Measurements from ENCODE around the gene PITX2.

The PITX2 gene

DNA sequence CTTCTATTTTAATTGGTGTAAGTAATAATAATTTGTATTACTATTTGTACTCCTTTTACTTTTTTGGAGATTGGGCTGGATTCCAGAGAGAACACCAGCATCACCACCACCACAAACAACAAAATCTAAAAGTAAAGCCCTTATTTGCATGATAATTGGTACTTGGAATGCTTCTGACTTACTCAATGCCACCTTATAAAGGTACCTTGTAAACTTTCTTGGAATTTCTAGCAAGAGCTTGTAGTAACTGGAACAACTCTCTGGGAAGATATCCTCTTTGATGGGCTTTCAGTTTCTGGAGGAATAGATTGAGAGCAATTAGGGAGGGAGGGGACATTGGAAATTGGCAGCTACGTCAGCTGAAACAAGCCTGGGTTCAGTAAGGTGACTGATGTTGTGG lies 20.2 kb upstream of the PITX2 start:
- TF ChIP-seq, protein P1, sequence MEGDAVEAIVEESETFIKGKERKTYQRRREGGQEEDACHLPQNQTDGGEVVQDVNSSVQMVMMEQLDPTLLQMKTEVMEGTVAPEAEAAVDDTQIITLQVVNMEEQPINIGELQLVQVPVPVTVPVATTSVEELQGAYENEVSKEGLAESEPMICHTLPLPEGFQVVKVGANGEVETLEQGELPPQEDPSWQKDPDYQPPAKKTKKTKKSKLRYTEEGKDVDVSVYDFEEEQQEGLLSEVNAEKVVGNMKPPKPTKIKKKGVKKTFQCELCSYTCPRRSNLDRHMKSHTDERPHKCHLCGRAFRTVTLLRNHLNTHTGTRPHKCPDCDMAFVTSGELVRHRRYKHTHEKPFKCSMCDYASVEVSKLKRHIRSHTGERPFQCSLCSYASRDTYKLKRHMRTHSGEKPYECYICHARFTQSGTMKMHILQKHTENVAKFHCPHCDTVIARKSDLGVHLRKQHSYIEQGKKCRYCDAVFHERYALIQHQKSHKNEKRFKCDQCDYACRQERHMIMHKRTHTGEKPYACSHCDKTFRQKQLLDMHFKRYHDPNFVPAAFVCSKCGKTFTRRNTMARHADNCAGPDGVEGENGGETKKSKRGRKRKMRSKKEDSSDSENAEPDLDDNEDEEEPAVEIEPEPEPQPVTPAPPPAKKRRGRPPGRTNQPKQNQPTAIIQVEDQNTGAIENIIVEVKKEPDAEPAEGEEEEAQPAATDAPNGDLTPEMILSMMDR (IDR thresholded peaks at IDR 0.05; ENCODE audit: low read depth, low read length, missing control alignments) = no peak
- DNase-seq (ENCODE audit: low read depth) = no peak
- H3K4me3 ChIP-seq (ENCODE audit: low read depth, low read length) = no peak overlapping the region

DNA sequence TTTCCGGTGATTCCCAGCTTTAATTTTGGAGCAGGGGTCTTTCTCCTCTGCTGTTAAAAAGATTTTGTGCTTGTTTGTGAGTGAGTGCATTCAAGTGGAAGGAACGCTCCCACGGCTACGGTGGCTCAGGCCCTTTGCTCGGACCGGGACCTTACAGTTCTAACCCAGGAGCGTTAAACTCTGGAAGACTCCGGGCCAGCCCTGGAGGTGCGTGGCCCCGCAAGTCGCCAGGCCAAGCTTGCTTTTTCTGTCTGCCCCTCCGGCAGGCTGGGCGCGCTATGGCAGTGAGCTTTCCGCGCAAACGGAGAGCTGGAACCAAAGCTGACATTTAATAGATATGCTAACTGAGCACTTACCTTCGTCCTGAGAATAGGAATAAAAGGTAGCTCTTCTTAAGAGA lies 18.3 kb upstream of the PITX2 start:
- TF ChIP-seq, protein P1 (IDR thresholded peaks at IDR 0.05; ENCODE audit: low read depth, low read length, missing control alignments) = no peak
- no peak overlapping the region for H3K4me3 ChIP-seq (ENCODE audit: low read depth, low read length)
- DNase-seq (ENCODE audit: low read depth) = no peak

DNA sequence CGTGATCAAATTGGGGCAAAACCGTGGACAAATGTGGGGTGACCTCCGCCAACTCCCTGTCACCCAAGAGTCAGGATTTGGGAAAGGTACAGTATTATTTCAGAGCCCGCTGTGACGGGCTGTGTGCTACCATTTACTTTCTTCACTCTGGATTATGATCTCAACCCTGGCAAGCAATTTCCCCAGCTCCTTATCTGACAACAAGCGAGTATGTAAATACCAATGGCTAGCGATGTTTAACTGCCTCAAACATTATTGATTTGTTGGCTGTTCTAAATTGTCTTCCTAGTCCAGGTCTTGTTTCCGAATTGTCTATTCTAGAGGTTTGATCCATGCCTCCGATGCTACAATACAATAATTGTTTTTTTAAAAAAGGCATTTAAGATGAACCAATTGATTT lies 17.7 kb upstream of the PITX2 start:
- TF ChIP-seq, protein P1 (IDR thresholded peaks at IDR 0.05; ENCODE audit: low read depth, low read length, missing control alignments) = no peak
- no peak for DNase-seq (ENCODE audit: low read depth)
- no peak overlapping the region for H3K4me3 ChIP-seq (ENCODE audit: low read depth, low read length)

DNA sequence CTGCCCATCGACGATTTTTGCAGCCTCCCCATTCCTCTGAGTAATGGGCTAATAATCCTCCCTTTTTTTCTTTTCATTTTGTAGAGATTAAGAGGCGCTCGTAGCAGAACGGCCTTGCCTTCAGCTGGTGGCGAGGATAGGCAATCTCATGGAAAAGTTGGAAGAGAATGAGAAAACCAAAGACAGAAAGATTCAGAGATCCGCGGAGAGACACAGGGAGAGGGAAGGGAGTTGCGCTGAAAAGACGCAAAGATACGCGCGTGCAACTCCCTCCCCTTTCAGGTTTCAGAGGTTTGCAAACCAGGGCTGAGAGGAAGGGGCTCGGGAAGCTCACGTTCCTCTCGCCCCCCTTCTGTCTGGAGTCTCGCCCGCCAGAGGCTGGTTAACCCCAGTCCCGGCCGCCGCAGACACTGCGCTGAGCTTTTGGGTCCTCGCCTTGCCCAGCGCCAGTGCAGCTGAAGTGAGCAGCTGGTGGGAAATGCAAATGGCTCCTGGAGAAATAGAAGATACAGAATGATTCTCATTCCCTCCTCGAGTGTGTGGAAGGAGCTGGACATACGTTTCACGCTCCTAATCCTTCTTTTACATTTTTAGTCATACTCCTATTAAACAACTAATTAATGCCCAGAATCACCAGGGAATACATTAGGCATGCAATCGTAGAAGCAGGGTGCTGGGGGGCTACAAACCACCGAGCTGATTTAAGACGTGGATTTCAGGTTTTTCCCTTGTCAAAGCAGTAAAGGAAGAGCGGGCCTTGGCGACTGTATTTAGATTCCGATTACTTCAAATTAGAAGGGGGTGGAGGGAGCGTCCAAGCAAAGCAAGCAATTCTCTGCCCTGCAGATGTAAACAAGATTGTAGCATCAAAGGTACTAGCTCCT lies 16.6 kb upstream of the PITX2 start:
- H3K4me3 ChIP-seq (ENCODE audit: low read depth, low read length) = no peak overlapping the region
- TF ChIP-seq, protein P1 (IDR thresholded peaks at IDR 0.05; ENCODE audit: low read depth, low read length, missing control alignments) = no peak
- no peak for DNase-seq (ENCODE audit: low read depth)

DNA sequence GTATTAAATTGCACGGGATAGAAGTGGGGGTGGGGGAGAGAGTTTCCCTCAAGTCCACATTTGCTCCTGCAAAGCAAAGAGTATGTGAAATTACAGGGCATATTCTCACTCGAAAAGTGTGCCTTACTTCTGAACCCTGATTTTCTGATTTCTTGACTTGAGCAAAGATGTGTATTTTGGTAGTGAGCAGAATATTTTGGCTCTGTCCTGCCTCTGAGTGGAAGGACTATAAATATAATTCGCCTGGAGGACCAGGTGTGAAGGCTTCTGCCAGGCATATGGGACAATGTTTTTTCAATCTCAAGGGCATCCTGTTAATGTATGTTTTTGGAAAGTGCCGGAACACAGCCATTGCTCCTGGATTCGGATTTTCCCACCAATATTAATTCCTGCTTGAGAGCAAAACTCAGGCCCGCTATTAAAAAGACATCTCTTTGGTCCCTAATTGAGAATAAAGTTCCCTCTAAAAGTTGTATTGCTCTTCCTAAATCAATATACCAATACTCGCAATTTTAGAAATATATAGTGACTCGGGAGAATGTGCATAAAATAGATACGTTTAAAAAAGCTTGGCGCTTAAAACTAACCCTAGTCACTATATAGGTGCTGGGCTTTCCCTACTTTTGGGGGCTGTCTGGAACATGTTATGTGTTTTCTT lies 15.3 kb upstream of the PITX2 start:
- TF ChIP-seq, protein P1 (IDR thresholded peaks at IDR 0.05; ENCODE audit: low read depth, low read length, missing control alignments) = no peak
- H3K4me3 ChIP-seq (ENCODE audit: low read depth, low read length) = no peak overlapping the region
- DNase-seq (ENCODE audit: low read depth) = no peak

DNA sequence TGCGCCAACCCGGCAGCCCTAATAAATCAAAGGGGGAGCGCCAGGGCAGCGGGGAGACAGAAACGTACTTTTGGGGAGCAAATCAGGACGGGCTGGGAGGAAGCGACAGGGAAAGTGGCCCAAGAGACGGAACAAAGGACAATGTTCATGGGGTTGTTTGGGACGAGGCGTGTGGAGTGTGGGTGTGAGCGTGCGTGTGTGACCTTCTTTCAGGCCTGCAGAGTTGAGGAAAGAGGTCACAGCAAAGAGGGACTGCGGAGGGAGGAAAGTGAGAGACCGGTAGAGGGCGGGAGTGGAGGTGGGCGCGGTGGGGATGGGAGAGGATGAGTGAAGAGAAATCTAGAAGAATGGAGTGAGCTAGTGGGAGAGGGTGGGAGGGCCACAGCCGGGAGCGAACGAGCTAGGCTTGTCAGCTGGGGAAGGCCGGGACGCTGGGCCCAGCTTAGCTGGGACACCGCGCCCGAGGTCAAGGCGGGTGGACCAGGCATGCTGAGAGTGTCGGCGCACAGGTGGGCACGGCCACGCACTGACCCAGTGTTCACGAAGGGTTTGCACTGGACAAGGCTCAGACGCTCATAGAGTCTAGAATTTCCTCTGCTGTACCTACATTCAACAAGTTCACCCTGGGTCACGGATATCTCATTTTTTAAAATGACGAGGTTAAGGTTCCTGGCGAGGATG lies 14.7 kb upstream of the PITX2 start:
- no peak overlapping the region for H3K4me3 ChIP-seq (ENCODE audit: low read depth, low read length)
- DNase-seq (ENCODE audit: low read depth) = no peak
- TF ChIP-seq, protein P1 (IDR thresholded peaks at IDR 0.05; ENCODE audit: low read depth, low read length, missing control alignments) = no peak

All from GM12864 (cell line).